Measurements from ENCODE around the gene ATAD1. TPM values are rescaled to one million over a fixed set of nuclear protein-coding genes. Genes with fewer than 3 reads are reported as not detected.
"Not testable (repeated sequence)": the region's sequence is repeated elsewhere in the genome, so short reads cannot be mapped to it uniquely, and the experiment has no call there.

ATAD1 gene
- total RNA-seq, 2 donors from 2014 or later, result 54.2 to 55.9 TPM

DNA sequence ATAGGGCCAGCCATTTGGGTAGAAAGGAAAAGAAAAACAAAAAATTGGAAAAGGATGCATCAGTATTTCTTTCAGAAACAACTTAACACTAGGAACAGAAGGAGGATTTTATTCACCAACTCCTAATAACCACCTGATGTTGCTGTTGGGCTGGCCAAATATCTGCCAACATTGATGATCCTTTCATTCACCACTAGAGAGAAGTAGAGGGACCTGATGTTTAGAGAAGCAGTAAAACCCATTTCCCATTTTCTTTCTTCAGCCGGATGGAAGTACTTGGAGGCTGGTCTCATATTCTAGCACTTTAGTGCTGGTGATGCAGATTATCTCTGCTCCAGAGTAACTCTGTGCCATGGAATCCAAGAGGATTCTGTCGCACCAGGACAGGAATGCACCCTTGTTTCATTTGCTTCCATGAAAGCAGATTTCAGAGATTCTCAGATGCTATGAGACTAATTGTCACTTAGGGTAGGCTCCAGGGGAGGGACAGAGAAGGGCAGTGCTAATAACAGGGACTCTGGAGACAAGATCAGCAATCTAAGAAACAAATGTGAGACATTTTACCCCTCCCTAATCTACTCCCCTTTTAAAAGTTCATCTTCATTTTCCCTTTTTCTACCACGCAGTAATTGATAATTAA lies 42.2 kb upstream of the ATAD1 start:
- Mint-ChIP-seq H3K4me3 (peak overlapping the region in 1 of 2 donors; percentile 15), H3K9me3 (peaks cover 0 to 2% of the 10 kb centered on the region in 2 donors), H3K27ac (no peak overlapping the region), H3K36me3 (ENCODE audit: insufficient read depth in 2 of 2) (peaks cover 11 to 12% of the 10 kb centered on the region in 2 donors), H3K27me3 (ENCODE audit: low read depth) (no peaks in the 10 kb centered on the region), H3K4me1 (ENCODE audit: low read depth) (peaks cover 21% of the 10 kb centered on the region)
- DNase-seq (no peak), ATAC-seq (replicated peaks in 1 of 2) (no peak)

DNA sequence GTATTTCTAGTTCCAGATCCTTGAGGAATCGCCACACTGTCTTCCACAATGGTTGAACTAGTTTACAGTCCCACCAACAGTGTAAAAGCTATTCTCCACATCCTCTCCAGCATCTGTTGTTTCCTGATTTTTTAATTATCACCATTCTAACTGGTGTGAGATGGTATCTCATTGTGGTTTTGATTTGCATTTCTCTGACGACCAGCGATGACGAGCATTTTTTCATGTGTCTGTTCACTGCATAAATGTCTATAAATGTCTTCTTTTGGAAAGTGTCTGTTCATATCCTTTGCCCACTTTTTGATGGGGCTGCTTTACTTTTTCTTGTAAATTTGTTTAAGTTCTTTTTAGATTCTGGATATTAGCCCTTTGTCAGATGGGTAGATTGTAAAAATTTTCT lies 37.6 kb upstream of the ATAD1 start:
- not testable (repeated sequence) for H3K27me3 Mint-ChIP-seq (ENCODE audit: low read depth); ATAC-seq (replicated peaks in 1 of 2); H3K27ac Mint-ChIP-seq; DNase-seq; H3K36me3 Mint-ChIP-seq (ENCODE audit: insufficient read depth in 2 of 2); H3K9me3 Mint-ChIP-seq; H3K4me3 Mint-ChIP-seq
- peaks cover 13% of the 10 kb centered on the region for H3K4me1 Mint-ChIP-seq (ENCODE audit: low read depth)

- DNase-seq; H3K27me3 Mint-ChIP-seq (ENCODE audit: low read depth); H3K4me1 Mint-ChIP-seq (ENCODE audit: low read depth); H3K4me3 Mint-ChIP-seq; ATAC-seq (replicated peaks in 1 of 2); H3K27ac Mint-ChIP-seq; H3K9me3 Mint-ChIP-seq; H3K36me3 Mint-ChIP-seq (ENCODE audit: insufficient read depth in 2 of 2): not testable (repeated sequence)
Measured at GRCh38 chr10:87855247-87855646, 37.2 kb upstream of the ATAD1 start.

- DNase-seq (no peak), ATAC-seq (replicated peaks in 1 of 2) (no peak)
- no peak overlapping the region for H3K4me3 Mint-ChIP-seq
- no peak overlapping the region for H3K27ac Mint-ChIP-seq
- H3K4me1 Mint-ChIP-seq (ENCODE audit: low read depth), result peaks cover 7% of the 10 kb centered on the region
- no peaks in the 10 kb centered on the region for H3K27me3 Mint-ChIP-seq (ENCODE audit: low read depth)
- no peaks in the 10 kb centered on the region for H3K36me3 Mint-ChIP-seq (ENCODE audit: insufficient read depth in 2 of 2)
- peaks cover 0 to 2% of the 10 kb centered on the region in 2 donors for H3K9me3 Mint-ChIP-seq
Measured at GRCh38 chr10:87852089-87852488, 34.1 kb upstream of the ATAD1 start.

- Mint-ChIP-seq H3K9me3 (peaks cover 0 to 2% of the 10 kb centered on the region in 2 donors), H3K27me3 (ENCODE audit: low read depth) (no peaks in the 10 kb centered on the region), H3K4me1 (ENCODE audit: low read depth) (peaks cover 7% of the 10 kb centered on the region)
Measured at GRCh38 chr10:87850742-87851205, 32.7 kb upstream of the ATAD1 start.

DNA sequence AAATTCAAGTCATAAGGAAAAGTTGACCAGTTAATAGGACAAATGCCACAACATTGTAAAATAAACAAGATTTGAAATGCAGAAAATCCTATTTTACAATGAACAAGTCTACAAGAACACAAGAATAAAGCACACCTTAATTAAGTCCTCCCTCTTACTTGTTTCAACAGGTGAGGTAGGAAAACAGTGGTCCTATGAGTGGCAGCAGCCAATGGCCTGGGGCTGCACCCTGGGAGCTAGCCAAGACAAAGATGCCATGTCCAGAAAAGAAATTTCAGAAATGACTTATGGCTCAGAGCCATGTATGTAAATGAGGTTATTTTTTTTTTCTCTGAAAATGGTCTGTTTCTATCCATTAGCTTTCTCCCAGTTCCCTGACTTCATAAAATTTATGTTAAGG lies 31.0 kb upstream of the ATAD1 start:
- no peaks in the 10 kb centered on the region for H3K9me3 Mint-ChIP-seq

More at GRCh38 chr10:87850742-87851205, 32.7 kb upstream of the ATAD1 start:
- Mint-ChIP-seq H3K36me3 (ENCODE audit: insufficient read depth in 2 of 2) (no peaks in the 10 kb centered on the region), H3K4me3 (no peak overlapping the region), H3K27ac (no peak overlapping the region)
- DNase-seq (peak; percentile 34 to 40), ATAC-seq (replicated peaks in 1 of 2) (peak; percentile 75 to 85)

GRCh38 chr10:87847550-87847949 lies 29.5 kb upstream of the ATAD1 start:
- Mint-ChIP-seq H3K9me3 (no peaks in the 10 kb centered on the region), H3K4me1 (ENCODE audit: low read depth) (peaks cover 13% of the 10 kb centered on the region), H3K36me3 (ENCODE audit: insufficient read depth in 2 of 2) (no peaks in the 10 kb centered on the region), H3K27ac (no peak overlapping the region), H3K27me3 (ENCODE audit: low read depth) (no peaks in the 10 kb centered on the region), H3K4me3 (no peak overlapping the region)
- DNase-seq (no peak), ATAC-seq (replicated peaks in 1 of 2) (no peak)

More for the DNA sequence above, 31.0 kb upstream of the ATAD1 start:
- no peak overlapping the region for H3K27ac Mint-ChIP-seq
- H3K4me3 Mint-ChIP-seq, result no peak overlapping the region
- H3K4me1 Mint-ChIP-seq (ENCODE audit: low read depth), result peaks cover 12% of the 10 kb centered on the region
- no peaks in the 10 kb centered on the region for H3K27me3 Mint-ChIP-seq (ENCODE audit: low read depth)
- DNase-seq (no peak), ATAC-seq (replicated peaks in 1 of 2) (no peak)
- H3K36me3 Mint-ChIP-seq (ENCODE audit: insufficient read depth in 2 of 2), result no peaks in the 10 kb centered on the region

- not testable (repeated sequence) for H3K27ac Mint-ChIP-seq
Measured at GRCh38 chr10:87846711-87847110, 28.7 kb upstream of the ATAD1 start.

DNA sequence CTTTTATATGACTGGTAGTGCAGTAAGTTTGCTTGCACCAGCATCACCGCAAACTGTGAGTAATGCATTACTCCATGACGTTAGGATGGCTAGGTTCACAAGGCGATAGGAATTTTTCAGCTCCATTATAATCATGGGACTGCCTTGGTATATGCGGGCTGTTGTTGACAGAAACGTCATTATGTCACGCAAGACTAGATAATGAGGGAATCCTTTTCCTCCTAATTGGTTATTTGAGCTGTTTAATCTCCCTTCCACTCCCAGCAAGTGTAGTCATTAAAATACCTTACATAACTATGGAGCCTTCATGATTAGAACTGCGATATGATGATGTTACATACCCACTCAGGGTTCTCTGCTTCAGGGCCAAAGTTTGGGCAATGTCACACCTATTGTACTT lies 28.0 kb upstream of the ATAD1 start:
- no peak overlapping the region for H3K4me3 Mint-ChIP-seq

More at GRCh38 chr10:87846711-87847110, 28.7 kb upstream of the ATAD1 start:
- H3K9me3 Mint-ChIP-seq; DNase-seq; ATAC-seq (replicated peaks in 1 of 2); H3K36me3 Mint-ChIP-seq (ENCODE audit: insufficient read depth in 2 of 2); H3K27me3 Mint-ChIP-seq (ENCODE audit: low read depth); H3K4me3 Mint-ChIP-seq: not testable (repeated sequence)
- peaks cover 16% of the 10 kb centered on the region for H3K4me1 Mint-ChIP-seq (ENCODE audit: low read depth)

GRCh38 chr10:87845624-87845998 lies 27.6 kb upstream of the ATAD1 start:
- Mint-ChIP-seq H3K27ac (no peak overlapping the region), H3K4me3 (no peak overlapping the region)

More for the DNA sequence above, 28.0 kb upstream of the ATAD1 start:
- no peak for DNase-seq
- Mint-ChIP-seq H3K4me1 (ENCODE audit: low read depth) (peaks cover 12% of the 10 kb centered on the region), H3K36me3 (ENCODE audit: insufficient read depth in 2 of 2) (no peaks in the 10 kb centered on the region), H3K27me3 (ENCODE audit: low read depth) (no peaks in the 10 kb centered on the region), H3K9me3 (no peaks in the 10 kb centered on the region), H3K27ac (no peak overlapping the region)
- ATAC-seq (replicated peaks in 1 of 2), result no peak

GRCh38 chr10:87844837-87845623 lies 27.0 kb upstream of the ATAD1 start:
- H3K27ac Mint-ChIP-seq, result no peak overlapping the region
- H3K9me3 Mint-ChIP-seq, result no peaks in the 10 kb centered on the region

More at GRCh38 chr10:87845624-87845998, 27.6 kb upstream of the ATAD1 start:
- Mint-ChIP-seq H3K27me3 (ENCODE audit: low read depth) (no peaks in the 10 kb centered on the region), H3K36me3 (ENCODE audit: insufficient read depth in 2 of 2) (no peaks in the 10 kb centered on the region), H3K4me1 (ENCODE audit: low read depth) (peaks cover 9% of the 10 kb centered on the region), H3K9me3 (no peaks in the 10 kb centered on the region)
- DNase-seq (no peak), ATAC-seq (replicated peaks in 1 of 2) (no peak)

DNA sequence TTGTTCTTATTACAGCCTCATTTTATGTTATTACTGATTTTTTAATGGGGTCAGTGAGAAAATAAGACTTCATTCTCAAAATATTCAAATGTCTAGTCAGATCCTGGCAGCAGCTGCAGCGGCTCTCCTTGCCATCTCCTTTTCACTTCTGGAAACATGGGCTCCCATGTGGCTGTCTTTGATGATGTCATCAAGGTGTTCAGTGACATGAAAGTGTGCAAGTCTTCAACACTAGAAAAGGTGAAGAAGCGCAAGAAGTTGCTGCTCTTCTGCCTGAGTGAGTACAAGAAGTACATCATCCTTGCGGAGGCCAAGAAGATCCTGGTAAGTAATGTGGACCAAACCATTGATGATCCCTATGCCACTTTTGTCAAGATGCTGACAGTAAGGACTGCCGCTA lies 25.7 kb upstream of the ATAD1 start:
- Mint-ChIP-seq H3K4me1 (ENCODE audit: low read depth) (peaks cover 9% of the 10 kb centered on the region), H3K27ac (no peak overlapping the region), H3K36me3 (ENCODE audit: insufficient read depth in 2 of 2) (no peaks in the 10 kb centered on the region), H3K27me3 (ENCODE audit: low read depth) (no peaks in the 10 kb centered on the region), H3K4me3 (no peak overlapping the region), H3K9me3 (no peaks in the 10 kb centered on the region)
- DNase-seq, result no peak
- no peak for ATAC-seq (replicated peaks in 1 of 2)

More at GRCh38 chr10:87844837-87845623, 27.0 kb upstream of the ATAD1 start:
- peaks cover 9% of the 10 kb centered on the region for H3K4me1 Mint-ChIP-seq (ENCODE audit: low read depth)
- peak in 1 of 2 donors; percentile 14 for DNase-seq
- H3K27me3 Mint-ChIP-seq (ENCODE audit: low read depth), result no peaks in the 10 kb centered on the region
- no peaks in the 10 kb centered on the region for H3K36me3 Mint-ChIP-seq (ENCODE audit: insufficient read depth in 2 of 2)
- peak; percentile 57 to 63 for ATAC-seq (replicated peaks in 1 of 2)
- no peak overlapping the region for H3K4me3 Mint-ChIP-seq

- ATAC-seq (replicated peaks in 1 of 2) (no peak), DNase-seq (no peak)
- H3K4me3 Mint-ChIP-seq, result no peak overlapping the region
- no peaks in the 10 kb centered on the region for H3K27me3 Mint-ChIP-seq (ENCODE audit: low read depth)
- H3K27ac Mint-ChIP-seq, result no peak overlapping the region
- H3K4me1 Mint-ChIP-seq (ENCODE audit: low read depth), result peaks cover 9% of the 10 kb centered on the region
- H3K9me3 Mint-ChIP-seq, result no peaks in the 10 kb centered on the region
- H3K36me3 Mint-ChIP-seq (ENCODE audit: insufficient read depth in 2 of 2), result no peaks in the 10 kb centered on the region
Measured at GRCh38 chr10:87842776-87843497, 24.9 kb upstream of the ATAD1 start.
